Endothelial cell of umbilical vein (primary cell): ENCODE results near the gene LDLRAD4.

ENCODE experiments used
- CTCF ChIP-seq, 2 donors: IDR thresholded peaks; 1 replicate in 1 of 2; 2 replicates in 1 of 2; pipeline ENCODE4 v1.5.1; 2011; ENCODE audit warnings: low read length in 2 of 2, mild to moderate bottlenecking in 2 of 2, moderate library complexity in 2 of 2, control low read depth in 1 of 2, inconsistent platforms in 1 of 2, low read depth in 1 of 2; ENCODE audit not compliant: insufficient read depth in 1 of 2; ENCODE audit errors: extremely low read depth in 1 of 2
- EZH2 ChIP-seq: IDR thresholded peaks from 2 replicates; pipeline ENCODE4 v1.6.1; 2012; ENCODE audit warnings: borderline replicate concordance, low read depth, mild to moderate bottlenecking, moderate library complexity, low read length, inconsistent platforms; ENCODE audit not compliant: severe bottlenecking
- POLR2A ChIP-seq: IDR thresholded peaks from 2 replicates; pipeline ENCODE4 v1.6.1; 2012; ENCODE audit warnings: low read depth, mild to moderate bottlenecking, control low read depth, low read length
- POLR2AphosphoS5 ChIP-seq: IDR thresholded peaks from 2 replicates; pipeline ENCODE4 v1.6.1; 2012; ENCODE audit warnings: low read depth, mild to moderate bottlenecking, control low read depth, low read length, moderate library complexity; ENCODE audit not compliant: insufficient read depth

DNA sequence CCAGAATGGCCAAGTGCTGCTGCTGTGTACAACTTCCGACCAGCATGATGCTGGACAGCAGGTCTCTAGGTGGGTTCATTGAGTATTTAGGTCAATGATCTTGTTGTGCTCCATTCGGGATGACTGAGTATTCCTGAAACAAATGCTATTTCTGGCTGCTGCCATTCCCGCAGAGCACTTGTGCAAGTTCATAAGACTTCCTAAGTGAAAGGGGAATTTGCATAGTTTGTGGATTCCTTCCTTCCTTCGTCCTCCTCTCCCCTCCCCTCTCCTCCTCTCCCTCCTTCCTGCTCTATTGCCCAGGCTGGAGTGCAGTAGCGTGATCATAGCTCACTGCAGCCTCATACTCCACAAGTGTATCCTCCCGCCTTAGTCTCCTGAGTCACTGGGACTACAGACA lies 40.4 kb downstream of the LDLRAD4 start:
- TF ChIP-seq CTCF (IDR thresholded peaks at IDR 0.05; ENCODE audit: extremely low read depth in 1 of 2, insufficient read depth in 1 of 2, low read depth in 1 of 2, low read length in 2 of 2) (no peak), POLR2A (no peak), POLR2AphosphoS5 (no peak), EZH2 (no peak)
